ENCODE results near the gene PADI4. TPM values are rescaled to one million over a fixed set of nuclear protein-coding genes. Genes with fewer than 3 reads are reported as not detected.
"Not testable (repeated sequence)": the region's sequence is repeated elsewhere in the genome, so short reads cannot be mapped to it uniquely, and the experiment has no call there.

PADI4 gene
- total RNA-seq, 4 donors from 2014 or later, result 1.2 TPM; not detected in 3

- H3K27me3 ChIP-seq, result no peaks in the 10 kb centered on the region
Measured at GRCh38 chr1:17318262-17318661, 10.3 kb downstream of the PADI4 start.

GRCh38 chr1:17319561-17320350, 11.8 kb downstream of the PADI4 start:
- Histone ChIP-seq H3K27me3 (no peaks in the 10 kb centered on the region), H3K4me1 (no peaks in the 10 kb centered on the region), H3K36me3 (no peaks in the 10 kb centered on the region), H3K9me3 (no peaks in the 10 kb centered on the region), H3K27ac (no peak overlapping the region), H3K4me3 (no peak overlapping the region)
- TF ChIP-seq POLR2A (IDR thresholded peaks at IDR 0.05) (no peak), CTCF (IDR thresholded peaks at IDR 0.05) (no peak)
- intact Hi-C loops (cut with DNase I; ENCODE audit: low total_unique reads), result no loop called here
- DNase-seq, result no peak

More at GRCh38 chr1:17318262-17318661, 10.3 kb downstream of the PADI4 start:
- no peaks in the 10 kb centered on the region for H3K36me3 ChIP-seq
- H3K4me1 ChIP-seq, result no peaks in the 10 kb centered on the region
- no peaks in the 10 kb centered on the region for H3K9me3 ChIP-seq
- no peak for DNase-seq
- intact Hi-C loops (cut with DNase I; ENCODE audit: low total_unique reads), result no loop called here
- no peak overlapping the region for H3K27ac ChIP-seq
- H3K4me3 ChIP-seq, result no peak overlapping the region
- TF ChIP-seq POLR2A (IDR thresholded peaks at IDR 0.05), result no peak
- TF ChIP-seq CTCF (IDR thresholded peaks at IDR 0.05), result no peak

- H3K9me3 ChIP-seq; H3K4me3 ChIP-seq; intact Hi-C loops (cut with DNase I; ENCODE audit: low total_unique reads): not testable (repeated sequence)
Measured at GRCh38 chr1:17321857-17322390, 13.9 kb downstream of the PADI4 start.

GRCh38 chr1:17328855-17329254, 20.9 kb downstream of the PADI4 start:
- Histone ChIP-seq H3K27me3 (no peaks in the 10 kb centered on the region), H3K36me3 (no peaks in the 10 kb centered on the region), H3K4me3 (no peak overlapping the region), H3K9me3 (no peaks in the 10 kb centered on the region), H3K4me1 (no peaks in the 10 kb centered on the region), H3K27ac (no peak overlapping the region)
- intact Hi-C loops (cut with DNase I; ENCODE audit: low total_unique reads), result no loop called here
- TF ChIP-seq POLR2A (IDR thresholded peaks at IDR 0.05) (no peak), CTCF (IDR thresholded peaks at IDR 0.05) (no peak)
- no peak for DNase-seq

More at GRCh38 chr1:17321857-17322390, 13.9 kb downstream of the PADI4 start:
- DNase-seq, H3K27me3 ChIP-seq, H3K4me1 ChIP-seq, H3K27ac ChIP-seq, H3K36me3 ChIP-seq: not testable (repeated sequence)

- Histone ChIP-seq H3K27ac (no peak overlapping the region), H3K4me1 (no peaks in the 10 kb centered on the region), H3K27me3 (no peaks in the 10 kb centered on the region), H3K9me3 (no peaks in the 10 kb centered on the region), H3K4me3 (no peak overlapping the region), H3K36me3 (no peaks in the 10 kb centered on the region)
- intact Hi-C loops (cut with DNase I; ENCODE audit: low total_unique reads), result no loop called here
- no peak for DNase-seq
- TF ChIP-seq POLR2A (IDR thresholded peaks at IDR 0.05) (no peak), CTCF (IDR thresholded peaks at IDR 0.05) (no peak)
Measured at GRCh38 chr1:17329610-17330009, 21.6 kb downstream of the PADI4 start.
